ENCODE results near the gene GLRA1.
"Not testable (repeated sequence)": the region's sequence is repeated elsewhere in the genome, so short reads cannot be mapped to it uniquely, and the experiment has no call there.

Gene GLRA1

DNA sequence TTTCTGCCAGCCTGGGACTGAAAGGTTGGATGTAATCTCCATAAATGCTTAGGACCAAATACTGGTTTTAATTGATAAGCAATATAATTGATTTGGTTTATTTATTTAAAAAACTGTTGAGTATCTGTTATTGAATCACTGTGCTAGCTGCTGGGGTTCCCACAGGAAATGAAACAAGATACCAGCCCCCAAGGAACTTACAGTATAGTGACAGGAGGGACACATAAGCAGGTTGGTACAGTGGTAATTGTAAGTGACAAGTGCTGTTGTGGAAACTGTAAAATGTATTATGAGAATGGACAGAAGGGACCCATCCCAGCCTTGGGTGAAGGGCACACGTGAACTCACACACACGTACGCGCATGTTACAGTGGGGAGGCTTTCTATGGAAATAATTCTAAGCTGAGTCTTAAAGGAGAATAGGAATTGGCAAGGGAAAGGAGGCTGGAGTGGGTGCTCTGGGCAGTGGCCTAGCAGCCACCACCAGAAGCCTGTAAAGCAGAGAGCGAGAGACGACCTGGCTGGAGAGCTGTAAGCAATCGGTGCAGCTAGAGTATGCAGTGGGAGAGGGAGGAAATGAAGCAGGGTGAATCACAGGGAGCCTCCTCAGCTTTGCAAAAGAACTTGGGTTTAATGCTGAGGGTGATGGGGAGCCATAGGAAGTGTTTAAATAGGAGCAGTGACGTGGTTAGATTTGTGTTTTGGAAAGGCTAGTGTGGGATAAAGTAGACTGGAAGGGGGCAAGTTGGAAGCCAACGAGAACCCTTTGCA lies 39.3 kb downstream of the GLRA1 start:
- TF ChIP-seq ZNF274 (IDR thresholded peaks at IDR 0.05; ENCODE audit: low read depth, low read length): no peak
- no peak overlapping the region for H3K4me3 ChIP-seq (ENCODE audit: low read length)

DNA sequence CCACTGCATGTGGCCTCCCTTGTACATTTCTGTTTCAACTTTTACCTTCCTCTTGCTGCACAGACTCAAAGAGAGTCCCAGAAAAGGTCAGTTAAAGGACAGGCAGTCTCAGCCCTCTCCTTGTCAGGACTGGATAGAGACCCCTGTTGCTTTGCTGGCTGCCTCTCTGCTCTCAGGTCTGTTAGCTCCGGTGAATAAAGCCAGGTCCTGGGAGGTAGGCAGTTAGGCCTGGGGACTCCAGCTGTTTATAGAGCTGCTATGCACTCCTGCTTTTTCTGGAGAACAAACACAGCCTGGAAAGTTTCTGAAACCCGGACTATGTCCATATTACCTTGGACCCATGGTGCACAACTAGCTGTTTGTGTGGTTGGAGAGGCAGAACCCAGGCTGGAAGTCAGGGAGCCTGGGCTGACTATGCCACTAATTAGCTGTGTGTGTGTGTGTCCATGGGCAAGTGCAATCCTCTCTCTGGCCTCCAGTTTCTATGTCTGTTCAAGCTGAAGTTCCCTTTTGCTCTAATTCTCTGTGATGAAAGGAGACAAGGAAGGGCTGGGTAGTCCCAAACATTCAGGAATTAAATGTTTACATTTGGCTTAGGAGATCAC lies 42.9 kb downstream of the GLRA1 start:
- no peak for TF ChIP-seq ZNF274 (IDR thresholded peaks at IDR 0.05; ENCODE audit: low read depth, low read length)
- no peak overlapping the region for H3K4me3 ChIP-seq (ENCODE audit: low read length)

DNA sequence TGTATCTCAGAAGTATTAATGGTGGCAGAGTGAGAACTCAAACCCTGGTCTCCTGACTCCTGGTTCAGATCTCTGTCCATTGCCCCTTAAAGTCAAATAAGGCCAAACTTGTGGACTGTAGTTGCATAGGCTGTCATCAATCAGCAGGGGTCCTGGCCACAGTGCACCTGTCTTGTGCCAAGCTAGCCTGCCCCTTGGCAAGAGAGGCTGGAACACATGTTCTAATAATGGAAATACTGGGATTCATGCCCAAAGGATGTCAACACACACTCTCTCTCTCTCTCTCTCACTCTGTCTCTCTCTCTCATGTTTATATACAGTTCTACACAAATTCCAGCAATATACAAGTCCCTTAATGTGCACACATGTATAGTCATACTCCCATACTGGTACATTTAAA lies 44.3 kb downstream of the GLRA1 start:
- TF ChIP-seq ZNF274 (IDR thresholded peaks at IDR 0.05; ENCODE audit: low read depth, low read length): no peak
- H3K4me3 ChIP-seq (ENCODE audit: low read length): no peak overlapping the region

DNA sequence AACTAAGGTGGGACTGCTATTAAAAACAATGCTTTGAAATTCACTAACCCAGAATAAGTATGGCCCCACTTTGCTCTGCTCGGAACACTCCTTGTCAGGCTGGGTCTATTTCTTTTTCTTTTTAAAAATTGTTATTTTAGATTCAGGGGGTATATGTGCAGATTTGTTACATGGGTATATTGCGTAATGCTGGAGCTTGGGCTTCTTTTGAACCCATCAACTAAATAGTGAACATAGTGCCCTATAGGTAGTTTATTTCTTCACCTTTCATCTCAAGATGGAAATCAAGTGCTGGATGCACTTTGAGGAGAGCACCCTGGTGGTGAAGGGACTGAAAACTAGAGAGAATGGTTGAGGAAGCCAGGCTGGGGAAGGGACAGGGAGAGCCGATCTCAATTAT lies 51.0 kb downstream of the GLRA1 start:
- H3K4me3 ChIP-seq (ENCODE audit: low read length): no peak overlapping the region
- TF ChIP-seq ZNF274 (IDR thresholded peaks at IDR 0.05; ENCODE audit: low read depth, low read length): no peak

DNA sequence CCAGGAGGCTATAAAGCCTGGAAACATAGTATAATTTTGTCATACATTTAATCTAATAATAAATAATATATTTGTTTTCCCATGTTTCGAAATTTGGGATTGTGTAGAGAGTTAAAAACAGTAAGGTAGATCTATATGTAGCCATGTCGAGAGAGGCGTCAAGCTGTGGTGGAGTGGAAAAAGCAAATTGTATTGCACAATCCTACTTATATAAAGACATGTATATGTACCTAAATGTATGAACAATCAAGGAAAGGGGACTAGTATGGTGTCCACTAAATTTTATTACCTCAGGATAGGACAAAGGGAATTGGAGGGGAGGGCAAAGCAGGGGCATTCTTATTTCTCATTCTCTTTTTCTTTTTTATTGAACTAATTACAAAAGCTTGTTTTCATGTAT lies 52.0 kb downstream of the GLRA1 start:
- TF ChIP-seq ZNF274 (IDR thresholded peaks at IDR 0.05; ENCODE audit: low read depth, low read length): no peak
- H3K4me3 ChIP-seq (ENCODE audit: low read length): no peak overlapping the region

DNA sequence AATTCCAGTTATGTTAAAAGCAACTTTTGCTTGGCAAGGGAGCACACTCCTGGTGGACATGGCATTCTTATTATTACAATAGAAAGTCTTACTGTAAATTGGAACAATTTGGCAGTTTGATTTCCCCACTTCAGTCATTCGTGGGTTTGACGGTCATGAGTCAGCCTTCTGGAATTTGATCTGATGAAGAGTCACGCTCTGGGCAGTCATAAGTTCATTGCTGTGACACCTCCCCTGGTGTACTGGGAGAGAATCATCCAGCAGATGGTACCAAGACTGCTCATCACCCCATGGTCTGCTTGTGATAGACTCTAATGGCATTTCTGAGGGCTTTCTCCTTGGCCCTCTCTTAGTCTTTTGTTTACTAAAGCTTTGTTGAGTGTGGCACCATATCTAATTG lies 53.8 kb downstream of the GLRA1 start:
- H3K4me3 ChIP-seq (ENCODE audit: low read length): no peak overlapping the region

DNA sequence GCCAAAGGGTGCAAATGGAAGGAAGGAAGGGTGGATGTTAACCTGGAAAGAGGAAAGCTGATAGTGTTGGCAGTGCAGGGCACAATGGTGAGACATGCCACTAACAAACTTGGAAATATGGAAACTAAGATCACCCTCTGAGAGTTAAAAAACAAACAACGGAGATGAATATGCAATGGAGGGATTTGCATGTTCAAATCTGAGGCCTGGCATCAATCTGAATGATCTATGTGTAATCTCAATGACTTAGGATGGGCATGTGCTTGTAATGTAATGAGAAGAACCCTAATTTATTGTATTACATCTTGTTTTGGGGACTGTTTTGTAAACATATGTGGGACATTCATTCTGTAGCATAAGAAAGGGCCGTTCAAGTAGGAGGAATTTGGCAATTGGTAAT lies 54.4 kb downstream of the GLRA1 start:
- H3K4me3 ChIP-seq (ENCODE audit: low read length): no peak overlapping the region
- no peak for TF ChIP-seq ZNF274 (IDR thresholded peaks at IDR 0.05; ENCODE audit: low read depth, low read length)

More for the DNA sequence above, 53.8 kb downstream of the GLRA1 start:
- TF ChIP-seq ZNF274 (IDR thresholded peaks at IDR 0.05; ENCODE audit: low read depth, low read length): no peak

DNA sequence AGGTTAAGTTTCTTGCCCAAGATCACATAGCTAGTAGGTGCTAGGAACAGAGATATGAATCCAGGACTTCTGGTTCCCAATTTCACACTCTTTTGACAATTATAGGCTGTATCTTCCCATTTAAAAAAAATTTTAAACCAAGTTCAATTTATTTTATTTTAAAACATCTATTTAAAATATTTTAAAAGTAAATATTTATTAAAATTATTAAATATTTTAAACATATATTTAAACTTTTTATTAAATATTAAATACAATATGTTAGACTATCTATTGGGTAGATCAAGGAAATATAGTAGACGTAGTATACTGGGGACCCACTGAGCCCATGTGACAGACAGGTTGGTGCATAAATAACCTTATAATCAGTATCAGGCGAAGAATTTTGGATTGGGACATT lies 54.8 kb downstream of the GLRA1 start:
- no peak overlapping the region for H3K4me3 ChIP-seq (ENCODE audit: low read length)
- no peak for TF ChIP-seq ZNF274 (IDR thresholded peaks at IDR 0.05; ENCODE audit: low read depth, low read length)

DNA sequence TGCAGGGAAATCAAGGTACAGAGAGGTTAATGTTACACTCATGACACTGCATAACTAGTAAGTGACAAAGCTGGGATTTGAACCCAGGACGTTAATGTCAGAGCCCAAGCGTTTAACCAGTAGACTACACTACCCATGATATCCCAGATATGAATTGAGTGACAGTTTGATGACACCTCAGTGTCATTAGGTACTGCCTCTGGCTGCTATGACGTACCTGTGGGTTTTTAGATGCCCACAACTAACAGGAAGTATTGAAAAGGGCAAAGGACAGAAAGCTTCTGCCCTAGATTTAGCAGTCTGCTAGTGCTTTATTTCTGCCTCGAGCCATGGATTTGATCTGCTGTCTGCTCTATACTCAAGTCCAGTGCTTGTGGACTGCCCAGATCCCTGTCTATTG lies 56.2 kb downstream of the GLRA1 start:
- no peak for TF ChIP-seq ZNF274 (IDR thresholded peaks at IDR 0.05; ENCODE audit: low read depth, low read length)
- no peak overlapping the region for H3K4me3 ChIP-seq (ENCODE audit: low read length)

DNA sequence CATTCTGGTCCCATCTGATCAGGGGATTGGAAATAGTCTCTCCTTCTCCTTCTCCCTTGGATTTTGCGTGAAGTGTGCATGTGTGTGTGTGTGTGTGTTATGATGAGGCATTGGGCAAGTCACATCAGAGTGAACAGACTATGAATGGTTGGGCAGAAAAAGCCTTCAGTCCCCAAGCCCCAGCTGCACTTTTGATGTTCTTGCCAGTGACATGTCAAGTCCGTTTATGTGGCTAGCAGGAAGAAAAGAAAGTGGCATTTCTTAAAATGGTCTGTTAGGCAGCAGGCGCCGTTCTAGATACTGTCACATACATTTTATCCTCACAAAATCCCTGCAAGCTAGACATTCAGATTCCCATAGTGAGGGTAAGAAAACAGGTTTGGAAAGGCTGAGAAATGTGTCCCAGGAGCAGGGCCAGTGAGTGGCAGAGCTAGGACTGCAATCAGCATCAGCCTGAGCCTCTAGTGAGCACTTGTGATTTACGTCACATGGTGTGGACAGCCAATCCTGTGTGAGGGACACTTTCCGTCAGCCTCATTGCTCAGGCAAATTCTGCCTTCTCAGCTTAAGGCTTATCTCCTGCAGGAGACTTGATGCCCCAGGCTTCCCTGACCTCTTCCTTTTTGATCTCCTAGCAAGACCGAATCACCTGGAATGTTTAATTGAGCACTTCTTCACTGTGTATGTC lies 60.4 kb downstream of the GLRA1 start:
- no peak for TF ChIP-seq ZNF274 (IDR thresholded peaks at IDR 0.05; ENCODE audit: low read depth, low read length)
- H3K4me3 ChIP-seq (ENCODE audit: low read length): no peak overlapping the region

DNA sequence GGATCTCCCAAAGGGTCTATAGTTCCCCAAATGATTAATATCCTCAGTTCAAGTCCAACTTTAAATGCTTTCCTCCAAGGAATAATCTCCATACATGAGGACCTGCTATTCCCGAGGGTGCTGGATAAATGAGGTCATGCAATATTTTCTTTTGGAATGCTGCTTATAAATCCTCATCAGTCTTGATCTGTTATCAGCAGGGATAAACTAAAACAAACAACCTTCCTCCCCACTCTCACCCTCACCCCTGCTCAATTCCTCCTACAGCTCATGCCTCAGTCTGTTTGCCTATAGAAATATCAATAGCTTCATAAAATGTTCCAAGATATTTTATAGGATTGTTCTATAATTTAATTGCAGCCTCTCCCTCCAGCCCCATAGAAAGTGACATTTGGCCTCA lies 61.1 kb downstream of the GLRA1 start:
- H3K4me3 ChIP-seq (ENCODE audit: low read length): no peak overlapping the region
- no peak for TF ChIP-seq ZNF274 (IDR thresholded peaks at IDR 0.05; ENCODE audit: low read depth, low read length)

DNA sequence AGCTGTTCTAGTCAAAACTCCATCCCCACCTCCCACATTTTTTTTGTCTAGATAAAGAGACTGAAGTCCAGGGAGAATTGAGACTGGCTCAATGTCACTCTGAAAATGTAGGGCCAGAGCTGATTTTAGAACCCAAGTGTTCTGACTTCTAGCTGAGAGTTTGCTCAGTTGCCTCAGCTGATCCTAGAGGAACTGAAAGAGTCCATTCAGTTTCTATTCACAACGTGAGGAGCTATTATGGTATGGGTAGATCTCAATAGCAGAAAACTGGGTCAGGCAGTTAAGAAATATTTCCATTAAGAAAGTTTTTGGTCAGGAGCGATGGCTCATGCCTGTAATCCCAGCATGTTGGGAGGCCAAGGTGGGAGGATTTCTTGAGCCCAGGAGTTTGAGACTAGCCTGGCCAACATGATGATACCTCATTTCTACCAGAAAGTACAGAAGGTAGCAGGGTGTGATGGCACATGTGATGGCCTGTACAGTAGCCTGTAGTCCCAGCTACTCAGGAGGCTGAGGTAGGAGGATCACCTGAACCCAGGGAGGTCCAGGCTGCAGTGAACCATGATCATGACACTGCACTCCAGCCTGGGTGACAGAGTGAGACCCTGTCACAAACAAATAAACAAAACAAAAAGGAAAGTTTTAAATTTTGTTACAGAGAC lies 61.7 kb downstream of the GLRA1 start:
- no peak overlapping the region for H3K4me3 ChIP-seq (ENCODE audit: low read length)
- TF ChIP-seq ZNF274 (IDR thresholded peaks at IDR 0.05; ENCODE audit: low read depth, low read length): no peak

DNA sequence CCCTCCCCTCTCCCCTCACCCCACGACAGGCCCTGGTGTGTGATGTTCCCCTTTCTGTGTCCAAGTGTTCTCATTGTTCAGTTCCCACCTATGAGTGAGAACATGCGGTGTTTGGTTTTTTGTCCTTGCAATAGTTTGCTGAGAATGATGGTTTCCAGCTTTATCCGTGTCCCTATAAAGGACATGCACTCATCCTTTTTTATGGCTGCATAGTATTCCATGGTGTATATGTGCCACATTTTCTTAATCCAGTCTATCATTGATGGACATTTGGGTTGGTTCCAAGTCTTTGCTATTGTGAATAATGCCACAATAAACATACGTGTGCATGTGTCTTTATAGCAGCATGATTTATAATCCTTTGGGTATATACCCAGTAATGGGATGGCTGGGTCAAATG lies 63.8 kb downstream of the GLRA1 start:
- H3K4me3 ChIP-seq (ENCODE audit: low read length): not testable (repeated sequence)

DNA sequence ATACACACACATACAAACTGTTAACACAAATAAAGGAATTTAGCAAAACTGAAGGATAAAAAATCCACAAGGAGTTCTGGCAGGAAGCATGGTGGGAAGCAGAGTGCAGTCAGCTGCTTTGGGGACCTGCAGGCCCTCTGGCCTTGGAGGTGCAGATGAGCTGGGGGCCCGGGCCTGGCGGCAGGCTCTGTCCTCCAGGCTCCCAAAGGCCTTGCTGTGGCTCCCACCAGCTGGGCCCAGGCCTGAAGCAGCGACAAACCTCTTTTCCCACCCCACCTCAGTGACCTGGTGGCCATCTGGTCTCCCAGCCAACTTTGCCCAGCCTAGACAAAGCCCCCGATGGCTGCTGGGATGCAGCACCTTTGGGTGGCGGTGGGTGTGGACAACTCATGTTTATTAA lies 67.8 kb downstream of the GLRA1 start:
- no peak overlapping the region for H3K4me3 ChIP-seq (ENCODE audit: low read length)
- TF ChIP-seq ZNF274 (IDR thresholded peaks at IDR 0.05; ENCODE audit: low read depth, low read length): no peak

DNA sequence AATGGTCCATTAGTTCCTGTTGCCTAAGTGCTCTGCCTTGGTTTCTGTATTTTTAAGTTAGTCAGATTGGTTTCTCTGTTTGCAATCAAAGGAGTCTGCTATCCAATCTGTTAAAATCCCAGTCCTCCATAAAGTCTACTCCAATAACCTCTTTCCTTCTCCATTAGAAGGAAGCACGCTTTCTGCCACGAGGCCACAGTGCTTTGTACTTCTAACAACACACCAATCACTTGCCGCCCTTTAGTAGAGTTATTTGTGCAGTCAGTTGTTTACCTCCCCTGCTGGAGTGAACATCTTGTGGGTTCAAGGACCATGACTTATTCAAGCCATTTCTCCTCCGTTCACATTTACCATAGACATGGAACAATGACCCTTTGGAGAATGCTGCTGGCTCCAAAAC lies 69.0 kb downstream of the GLRA1 start:
- H3K4me3 ChIP-seq (ENCODE audit: low read length): no peak overlapping the region
- no peak for TF ChIP-seq ZNF274 (IDR thresholded peaks at IDR 0.05; ENCODE audit: low read depth, low read length)

Measured in GM08714 (cell line).